Tibial artery (tissue), 4 donors: ENCODE data around the gene ADAMTS16.

Source experiments
- DNase-seq, 2 donors: peaks; one replicate each; pipeline ENCODE4 v3.0.0-alpha.2; 2019
- H3K27ac ChIP-seq, 2 donors: fragments of 200-600 bp; sonication (generic) in 1 of 2; 1 replicate in 1 of 2; 2 replicates in 1 of 2; pipeline ENCODE4 v1.5.1; 2018 to 2019; ENCODE audit warnings: mild to moderate bottlenecking in 1 of 2
- H3K27me3 ChIP-seq, 2 donors: fragments of 200-600 bp; sonication (generic) in 1 of 2; one replicate each; pipeline versions ENCODE4 v1.5.1 to v1.6.0; 2016 to 2019
- H3K36me3 ChIP-seq, 3 donors: fragments of 200-600 bp; sonication (generic) in 2 of 3; one replicate each; pipeline ENCODE4 v1.5.1; 2016 to 2019; ENCODE audit warnings: mild to moderate bottlenecking in 2 of 3
- H3K4me1 ChIP-seq, 4 donors: fragments of 200-600 bp; sonication (generic) in 2 of 4; 1 replicate in 3 of 4; 2 replicates in 1 of 4; pipeline ENCODE4 v1.5.1; 2016 to 2019
- H3K4me3 ChIP-seq, 2 donors: fragments of 200-600 bp; sonication (generic) in 1 of 2; 1 replicate in 1 of 2; 2 replicates in 1 of 2; pipeline ENCODE4 v1.5.1; 2018 to 2019; ENCODE audit warnings: mild to moderate bottlenecking in 2 of 2
- H3K9me3 ChIP-seq, 3 donors: fragments of 200-600 bp; sonication (generic) in 1 of 3; one replicate each; pipeline ENCODE4 v1.5.1; 2016 to 2019
- intact Hi-C: fragments of 100-400 bp; cut with DNase I; formaldehyde crosslinking; loops from one replicate; pipeline ENCODE4 v1.15.0; 2023; ENCODE audit warnings: low total_unique reads
- TF ChIP-seq, protein P1 (sequence below), 2 experiments: fragments of 200-600 bp in 1 of 2; fragments of 450-650 bp in 1 of 2; IDR thresholded peaks; one replicate each; pipeline ENCODE4 v1.5.1; 2017 to 2019; ENCODE audit warnings: antibody characterized with exemption in 2 of 2, mild to moderate bottlenecking in 1 of 2, moderate library complexity in 1 of 2

The ADAMTS16 gene

DNA sequence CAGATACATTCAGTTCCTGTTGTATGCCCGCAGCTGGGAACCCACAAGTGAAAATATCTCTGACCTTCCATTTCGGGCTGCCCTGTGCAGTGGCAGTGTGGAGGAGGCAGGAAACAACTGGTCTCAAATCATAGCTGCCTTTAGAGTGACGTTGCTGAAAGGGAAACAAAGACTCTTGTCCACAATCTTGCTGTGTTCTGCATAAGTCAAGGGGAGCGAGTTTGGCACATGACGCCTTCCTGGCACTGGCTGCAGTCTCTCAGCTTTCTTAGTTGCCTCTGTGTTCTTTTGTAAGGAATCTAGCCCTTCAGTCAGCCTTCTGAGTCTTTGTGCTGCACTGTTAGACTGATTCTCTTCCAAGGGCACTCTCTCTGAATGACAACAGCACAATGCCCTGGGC is 24.0 kb downstream of the ADAMTS16 start:
- intact Hi-C loops, result no loop called here
- H3K27ac ChIP-seq, result no peak overlapping the region
- no peaks in the 10 kb centered on the region for H3K36me3 ChIP-seq
- H3K27me3 ChIP-seq, result no peaks in the 10 kb centered on the region
- TF ChIP-seq, protein P1, sequence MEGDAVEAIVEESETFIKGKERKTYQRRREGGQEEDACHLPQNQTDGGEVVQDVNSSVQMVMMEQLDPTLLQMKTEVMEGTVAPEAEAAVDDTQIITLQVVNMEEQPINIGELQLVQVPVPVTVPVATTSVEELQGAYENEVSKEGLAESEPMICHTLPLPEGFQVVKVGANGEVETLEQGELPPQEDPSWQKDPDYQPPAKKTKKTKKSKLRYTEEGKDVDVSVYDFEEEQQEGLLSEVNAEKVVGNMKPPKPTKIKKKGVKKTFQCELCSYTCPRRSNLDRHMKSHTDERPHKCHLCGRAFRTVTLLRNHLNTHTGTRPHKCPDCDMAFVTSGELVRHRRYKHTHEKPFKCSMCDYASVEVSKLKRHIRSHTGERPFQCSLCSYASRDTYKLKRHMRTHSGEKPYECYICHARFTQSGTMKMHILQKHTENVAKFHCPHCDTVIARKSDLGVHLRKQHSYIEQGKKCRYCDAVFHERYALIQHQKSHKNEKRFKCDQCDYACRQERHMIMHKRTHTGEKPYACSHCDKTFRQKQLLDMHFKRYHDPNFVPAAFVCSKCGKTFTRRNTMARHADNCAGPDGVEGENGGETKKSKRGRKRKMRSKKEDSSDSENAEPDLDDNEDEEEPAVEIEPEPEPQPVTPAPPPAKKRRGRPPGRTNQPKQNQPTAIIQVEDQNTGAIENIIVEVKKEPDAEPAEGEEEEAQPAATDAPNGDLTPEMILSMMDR (IDR thresholded peaks at IDR 0.05), result no peak
- no peak overlapping the region for H3K4me3 ChIP-seq
- no peaks in the 10 kb centered on the region for H3K4me1 ChIP-seq
- no peak for DNase-seq
- no peaks in the 10 kb centered on the region for H3K9me3 ChIP-seq

DNA sequence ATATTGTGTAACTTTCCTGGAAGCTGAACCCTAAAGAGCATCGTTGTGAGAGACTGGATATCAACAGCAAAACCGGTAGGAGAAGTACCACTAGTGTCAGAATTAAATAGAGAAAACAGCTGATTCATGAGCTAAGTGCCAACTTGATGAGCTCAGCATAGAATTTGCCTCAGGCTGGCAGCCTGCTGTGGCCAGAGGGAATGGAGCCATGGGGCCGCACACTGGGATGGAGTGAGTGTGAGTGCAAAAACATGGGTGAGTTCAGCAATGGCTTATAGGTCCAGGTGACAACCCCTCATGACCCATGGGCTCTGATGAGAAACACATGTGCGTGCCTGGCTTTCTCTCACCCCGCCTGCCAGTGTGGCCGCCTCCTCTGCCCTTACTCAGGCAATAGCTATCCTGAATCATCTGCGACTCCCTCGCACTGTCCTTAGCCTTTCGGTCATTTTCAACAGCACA is 25.4 kb downstream of the ADAMTS16 start:
- H3K36me3 ChIP-seq, result no peaks in the 10 kb centered on the region
- DNase-seq, result no peak
- no peak overlapping the region for H3K27ac ChIP-seq
- H3K9me3 ChIP-seq, result no peaks in the 10 kb centered on the region
- no peak overlapping the region for H3K4me3 ChIP-seq
- no peaks in the 10 kb centered on the region for H3K27me3 ChIP-seq
- no peaks in the 10 kb centered on the region for H3K4me1 ChIP-seq
- TF ChIP-seq, protein P1 (IDR thresholded peaks at IDR 0.05), result no peak
- intact Hi-C loops, result no loop called here

DNA sequence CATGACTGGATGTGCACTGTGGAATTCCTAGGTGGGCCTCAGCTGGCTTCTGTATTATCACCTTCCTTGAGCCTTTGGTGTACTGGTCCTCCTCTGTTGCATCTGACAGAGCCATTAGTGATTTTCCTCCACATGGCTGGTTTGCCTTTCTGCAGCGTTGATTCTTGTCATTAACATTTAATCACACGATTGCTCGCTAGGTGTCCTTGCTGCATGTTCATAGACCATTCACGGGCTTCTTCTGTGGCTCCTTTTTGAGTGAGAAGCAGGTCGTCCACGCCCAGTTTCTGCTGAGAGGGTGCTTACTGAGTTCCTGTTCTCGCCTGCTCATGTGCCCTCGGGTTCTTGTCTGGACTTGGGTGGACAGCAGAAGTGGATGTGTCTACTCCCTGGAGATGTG is 29.3 kb downstream of the ADAMTS16 start:
- Histone ChIP-seq H3K4me1 (no peaks in the 10 kb centered on the region), H3K36me3 (no peaks in the 10 kb centered on the region), H3K4me3 (no peak overlapping the region), H3K9me3 (no peaks in the 10 kb centered on the region), H3K27ac (no peak overlapping the region), H3K27me3 (no peaks in the 10 kb centered on the region)
- intact Hi-C loops, result no loop called here
- TF ChIP-seq, protein P1 (IDR thresholded peaks at IDR 0.05), result no peak
- no peak for DNase-seq

DNA sequence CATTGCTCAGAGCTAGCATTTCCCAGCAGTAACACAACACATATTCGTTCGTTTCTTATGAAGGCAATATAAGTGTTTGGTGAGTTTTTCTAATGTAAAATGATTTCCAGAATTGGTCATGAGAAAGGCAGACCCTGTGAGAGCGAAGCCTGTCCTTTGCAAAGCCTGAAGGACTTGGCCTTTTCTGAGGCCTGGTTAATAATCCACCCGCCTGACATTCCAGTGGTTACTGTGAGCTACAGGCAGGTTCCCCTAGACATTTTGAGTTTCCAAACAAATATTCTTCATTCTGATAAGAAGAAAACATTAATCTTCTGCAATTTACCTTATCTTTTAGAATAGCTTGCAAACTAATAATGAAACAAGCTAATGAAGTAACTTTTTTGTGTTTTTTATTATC is 38.0 kb downstream of the ADAMTS16 start:
- Histone ChIP-seq H3K27ac (no peak overlapping the region), H3K36me3 (no peaks in the 10 kb centered on the region), H3K27me3 (no peaks in the 10 kb centered on the region), H3K9me3 (no peaks in the 10 kb centered on the region), H3K4me3 (no peak overlapping the region), H3K4me1 (no peaks in the 10 kb centered on the region)
- DNase-seq, result no peak
- TF ChIP-seq, protein P1 (IDR thresholded peaks at IDR 0.05), result no peak
- intact Hi-C loops, result no loop called here

DNA sequence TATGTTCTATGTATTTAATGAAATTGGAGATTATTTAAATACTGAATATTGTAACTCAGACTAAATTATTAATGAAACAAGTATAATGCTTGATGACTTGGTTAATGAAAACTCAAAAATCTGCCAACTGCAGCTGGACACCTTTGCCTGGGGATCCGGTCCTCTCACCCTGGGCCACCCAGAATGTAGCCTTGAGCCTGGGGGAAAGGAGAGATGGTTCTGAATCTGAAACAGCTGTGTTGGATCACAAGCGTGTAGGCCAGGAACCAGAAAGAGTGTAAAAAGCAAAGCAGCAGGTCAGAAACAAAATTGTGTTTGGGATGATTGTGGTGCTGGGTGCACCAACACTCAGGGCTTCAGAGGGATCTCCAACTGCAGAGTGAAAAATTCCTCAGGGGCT is 38.5 kb downstream of the ADAMTS16 start:
- Histone ChIP-seq H3K36me3 (no peaks in the 10 kb centered on the region), H3K4me1 (no peaks in the 10 kb centered on the region), H3K4me3 (no peak overlapping the region), H3K9me3 (no peaks in the 10 kb centered on the region), H3K27me3 (no peaks in the 10 kb centered on the region), H3K27ac (no peak overlapping the region)
- no peak for DNase-seq
- intact Hi-C loops, result no loop called here
- TF ChIP-seq, protein P1 (IDR thresholded peaks at IDR 0.05), result no peak

DNA sequence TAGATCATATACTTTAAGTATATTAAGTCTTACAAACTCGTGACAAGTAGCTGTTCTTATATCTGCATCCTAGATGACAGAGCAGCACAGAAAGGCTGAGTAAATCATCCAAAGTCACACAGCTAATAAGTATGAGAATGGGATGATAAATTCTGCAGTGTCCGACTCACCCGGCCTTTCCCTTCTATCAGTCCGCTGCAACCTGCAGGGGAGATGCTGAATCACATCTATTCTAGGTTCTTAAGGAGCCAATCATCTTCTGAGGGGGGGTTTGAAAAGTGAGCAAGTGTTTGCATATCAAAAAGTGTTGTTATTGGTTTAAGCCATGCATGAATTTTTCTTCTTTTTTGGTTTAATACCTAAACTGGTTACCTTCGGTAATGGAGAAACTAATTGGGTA is 38.9 kb downstream of the ADAMTS16 start:
- TF ChIP-seq, protein P1 (IDR thresholded peaks at IDR 0.05), result no peak
- DNase-seq, result no peak
- intact Hi-C loops, result no loop called here

More for the DNA sequence above, 38.9 kb downstream of the ADAMTS16 start:
- H3K9me3 ChIP-seq, result no peaks in the 10 kb centered on the region
- no peak overlapping the region for H3K27ac ChIP-seq
- no peaks in the 10 kb centered on the region for H3K4me1 ChIP-seq
- H3K27me3 ChIP-seq, result no peaks in the 10 kb centered on the region
- no peak overlapping the region for H3K4me3 ChIP-seq
- no peaks in the 10 kb centered on the region for H3K36me3 ChIP-seq
